DMS53 treated with DMSO at 0.1 percent for 48 hours (cell line): Measurements from ENCODE around the gene WDSUB1.

ENCODE experiments used
- DNase-seq: peaks from one replicate; lab custom pipeline; 2025; ENCODE audit not compliant: unreplicated experiment; lab: John Stamatoyannopoulos, UW

Gene WDSUB1

GRCh38 chr2:159285929-159286708 is at the start of gene WDSUB1:
Gene WDSUB1, minus strand, starts transcription at chr2:159286703. Its CDS starts 3,634 bp downstream, at chr2:159283069.
- DNase-seq, result peak; percentile 58

- no peak for DNase-seq
Observed at GRCh38 chr2:159326569-159327255, 40.2 kb upstream of the WDSUB1 start.

- DNase-seq, result no peak
Observed at GRCh38 chr2:159322419-159322818, 35.9 kb upstream of the WDSUB1 start.

- no peak for DNase-seq
Observed at GRCh38 chr2:159317392-159318088, 31.0 kb upstream of the WDSUB1 start.

GRCh38 chr2:159307942-159308341 is 21.4 kb upstream of the WDSUB1 start:
- DNase-seq, result no peak

GRCh38 chr2:159300586-159300985 is 14.1 kb upstream of the WDSUB1 start:
- no peak for DNase-seq

- no peak for DNase-seq
Observed at GRCh38 chr2:159298967-159299366, 12.5 kb upstream of the WDSUB1 start.

GRCh38 chr2:159297042-159297707 is 10.7 kb upstream of the WDSUB1 start:
- peak; percentile 56 for DNase-seq

GRCh38 chr2:159292157-159292556 is 5.7 kb upstream of the WDSUB1 start:
- DNase-seq, result no peak

GRCh38 chr2:159290289-159290907 is 3.9 kb upstream of the WDSUB1 start:
- DNase-seq, result peak; percentile 67

- no peak for DNase-seq
Observed at GRCh38 chr2:159287733-159288132, 1.2 kb upstream of the WDSUB1 start.

GRCh38 chr2:159286709-159287441 is 372 bp upstream of the WDSUB1 start:
- peak; percentile 97 for DNase-seq

GRCh38 chr2:159285433-159285832 is 1.1 kb downstream of the WDSUB1 start:
- DNase-seq, result no peak

GRCh38 chr2:159283529-159283928 is 3.0 kb downstream of the WDSUB1 start:
- DNase-seq, result no peak

GRCh38 chr2:159281002-159281401 is 5.5 kb downstream of the WDSUB1 start:
- DNase-seq, result no peak

- DNase-seq, result no peak
Observed at GRCh38 chr2:159279700-159280099, 6.8 kb downstream of the WDSUB1 start.

- no peak for DNase-seq
Observed at GRCh38 chr2:159275111-159275510, 11.4 kb downstream of the WDSUB1 start.

- DNase-seq, result no peak
Observed at GRCh38 chr2:159272156-159272555, 14.3 kb downstream of the WDSUB1 start.

GRCh38 chr2:159270744-159271379 is 15.6 kb downstream of the WDSUB1 start:
- no peak for DNase-seq

- peak; percentile 26 for DNase-seq
Observed at GRCh38 chr2:159267921-159268320, 18.6 kb downstream of the WDSUB1 start.
